ENCODE measurements around the gene FOXM1. TPM values are rescaled to one million over a fixed set of nuclear protein-coding genes. Genes with fewer than 3 reads are reported as not detected.

The FOXM1 gene
- total and polyA plus RNA-seq, 5 donors from 2014 or later, result 0.44 to 3.8 (median 0.87) TPM

- Histone ChIP-seq H3K4me1 (ENCODE audit: control insufficient read depth, insufficient read depth, low read length, poor library complexity, severe bottlenecking) (no peaks in the 10 kb centered on the region), H3K27ac (ENCODE audit: insufficient read depth, low read length, poor library complexity, severe bottlenecking) (no peak overlapping the region), H3K4me3 (ENCODE audit: low read depth, low read length) (no peak overlapping the region), H3K9me3 (ENCODE audit: control insufficient read depth in 2 of 2, low read length in 2 of 2) (no peaks in the 10 kb centered on the region), H3K27me3 (ENCODE audit: control insufficient read depth, insufficient read depth, low read length) (no peaks in the 10 kb centered on the region), H3K36me3 (ENCODE audit: control insufficient read depth, insufficient read depth, low read length) (no peaks in the 10 kb centered on the region)
- no peak for DNase-seq
- no peaks in the 10 kb centered on the region for H3K36me3 Mint-ChIP-seq
- H3K4me3 Mint-ChIP-seq, result no peak overlapping the region
- no peaks in the 10 kb centered on the region for H3K9me3 Mint-ChIP-seq
- ATAC-seq (ENCODE audit: low read depth in 2 of 2), result no peak
- H3K27ac Mint-ChIP-seq, result no peak overlapping the region
- no peaks in the 10 kb centered on the region for H3K27me3 Mint-ChIP-seq
- H3K4me1 Mint-ChIP-seq, result peaks cover 0 to 6% (median 3%) of the 10 kb centered on the region in 4 donors
Measured at GRCh38 chr12:2904260-2904659, 27.3 kb upstream of the FOXM1 start.

- Histone ChIP-seq H3K4me3 (ENCODE audit: low read depth, low read length) (no peak overlapping the region), H3K4me1 (ENCODE audit: control insufficient read depth, insufficient read depth, low read length, poor library complexity, severe bottlenecking) (no peaks in the 10 kb centered on the region), H3K27ac (ENCODE audit: insufficient read depth, low read length, poor library complexity, severe bottlenecking) (no peak overlapping the region), H3K27me3 (ENCODE audit: control insufficient read depth, insufficient read depth, low read length) (no peaks in the 10 kb centered on the region), H3K36me3 (ENCODE audit: control insufficient read depth, insufficient read depth, low read length) (no peaks in the 10 kb centered on the region), H3K9me3 (ENCODE audit: control insufficient read depth in 2 of 2, low read length in 2 of 2) (no peaks in the 10 kb centered on the region)
- peaks cover 0 to 6% (median 3%) of the 10 kb centered on the region in 4 donors for H3K4me1 Mint-ChIP-seq
- ATAC-seq (ENCODE audit: low read depth in 2 of 2) (no peak), DNase-seq (no peak)
- no peak overlapping the region for H3K27ac Mint-ChIP-seq
- no peaks in the 10 kb centered on the region for H3K36me3 Mint-ChIP-seq
- no peaks in the 10 kb centered on the region for H3K9me3 Mint-ChIP-seq
- H3K4me3 Mint-ChIP-seq, result no peak overlapping the region
- no peaks in the 10 kb centered on the region for H3K27me3 Mint-ChIP-seq
Measured at GRCh38 chr12:2902272-2902880, 25.4 kb upstream of the FOXM1 start.

GRCh38 chr12:2900642-2901041 is 23.7 kb upstream of the FOXM1 start:
- no peak overlapping the region for H3K4me3 Mint-ChIP-seq
- H3K36me3 Mint-ChIP-seq, result no peaks in the 10 kb centered on the region
- H3K9me3 ChIP-seq (ENCODE audit: control insufficient read depth in 2 of 2, low read length in 2 of 2), result no peaks in the 10 kb centered on the region
- no peaks in the 10 kb centered on the region for H3K27me3 Mint-ChIP-seq
- no peak overlapping the region for H3K27ac ChIP-seq (ENCODE audit: insufficient read depth, low read length, poor library complexity, severe bottlenecking)
- DNase-seq (no peak), ATAC-seq (ENCODE audit: low read depth in 2 of 2) (no peak)
- H3K27ac Mint-ChIP-seq, result no peak overlapping the region
- H3K4me1 ChIP-seq (ENCODE audit: control insufficient read depth, insufficient read depth, low read length, poor library complexity, severe bottlenecking), result no peaks in the 10 kb centered on the region
- no peaks in the 10 kb centered on the region for H3K36me3 ChIP-seq (ENCODE audit: control insufficient read depth, insufficient read depth, low read length)
- H3K4me3 ChIP-seq (ENCODE audit: low read depth, low read length), result no peak overlapping the region
- peaks cover 0 to 8% (median 4%) of the 10 kb centered on the region in 4 donors for H3K4me1 Mint-ChIP-seq
- no peaks in the 10 kb centered on the region for H3K9me3 Mint-ChIP-seq
- no peaks in the 10 kb centered on the region for H3K27me3 ChIP-seq (ENCODE audit: control insufficient read depth, insufficient read depth, low read length)

GRCh38 chr12:2897418-2897817 is 20.4 kb upstream of the FOXM1 start:
- no peaks in the 10 kb centered on the region for H3K9me3 ChIP-seq (ENCODE audit: control insufficient read depth in 2 of 2, low read length in 2 of 2)
- H3K4me1 Mint-ChIP-seq, result peaks cover 0 to 15% (median 5%) of the 10 kb centered on the region in 4 donors
- no peaks in the 10 kb centered on the region for H3K36me3 ChIP-seq (ENCODE audit: control insufficient read depth, insufficient read depth, low read length)
- H3K4me3 ChIP-seq (ENCODE audit: low read depth, low read length), result no peak overlapping the region
- no peaks in the 10 kb centered on the region for H3K4me1 ChIP-seq (ENCODE audit: control insufficient read depth, insufficient read depth, low read length, poor library complexity, severe bottlenecking)
- H3K4me3 Mint-ChIP-seq, result no peak overlapping the region
- no peak overlapping the region for H3K27ac ChIP-seq (ENCODE audit: insufficient read depth, low read length, poor library complexity, severe bottlenecking)
- ATAC-seq (ENCODE audit: low read depth in 2 of 2) (no peak), DNase-seq (no peak)
- no peaks in the 10 kb centered on the region for H3K36me3 Mint-ChIP-seq
- H3K9me3 Mint-ChIP-seq, result no peaks in the 10 kb centered on the region
- H3K27me3 ChIP-seq (ENCODE audit: control insufficient read depth, insufficient read depth, low read length), result no peaks in the 10 kb centered on the region
- H3K27ac Mint-ChIP-seq, result no peak overlapping the region
- no peaks in the 10 kb centered on the region for H3K27me3 Mint-ChIP-seq

GRCh38 chr12:2895511-2895910 is 18.5 kb upstream of the FOXM1 start:
- H3K4me3 Mint-ChIP-seq, result peak overlapping the region in 2 of 4 donors; percentile 38 to 72
- no peak overlapping the region for H3K27ac ChIP-seq (ENCODE audit: insufficient read depth, low read length, poor library complexity, severe bottlenecking)
- peak overlapping the region in 1 of 3 donors; percentile 20 for H3K27ac Mint-ChIP-seq

GRCh38 chr12:2895051-2895451 is 18.1 kb upstream of the FOXM1 start:
- Histone ChIP-seq H3K4me3 (ENCODE audit: low read depth, low read length) (no peak overlapping the region), H3K27ac (ENCODE audit: insufficient read depth, low read length, poor library complexity, severe bottlenecking) (no peak overlapping the region), H3K4me1 (ENCODE audit: control insufficient read depth, insufficient read depth, low read length, poor library complexity, severe bottlenecking) (peaks cover 19% of the 10 kb centered on the region), H3K9me3 (ENCODE audit: control insufficient read depth in 2 of 2, low read length in 2 of 2) (no peaks in the 10 kb centered on the region), H3K36me3 (ENCODE audit: control insufficient read depth, insufficient read depth, low read length) (no peaks in the 10 kb centered on the region), H3K27me3 (ENCODE audit: control insufficient read depth, insufficient read depth, low read length) (no peaks in the 10 kb centered on the region)
- Mint-ChIP-seq H3K36me3 (peaks cover 4% of the 10 kb centered on the region), H3K9me3 (no peaks in the 10 kb centered on the region), H3K27ac (no peak overlapping the region), H3K27me3 (no peaks in the 10 kb centered on the region), H3K4me3 (peak overlapping the region in 1 of 4 donors; percentile 72), H3K4me1 (peaks cover 11 to 25% (median 18%) of the 10 kb centered on the region in 4 donors)
- DNase-seq, result no peak
- no peak for ATAC-seq (ENCODE audit: low read depth in 2 of 2)

More at GRCh38 chr12:2895511-2895910, 18.5 kb upstream of the FOXM1 start:
- H3K27me3 Mint-ChIP-seq, result no peaks in the 10 kb centered on the region
- Histone ChIP-seq H3K36me3 (ENCODE audit: control insufficient read depth, insufficient read depth, low read length) (no peaks in the 10 kb centered on the region), H3K9me3 (ENCODE audit: control insufficient read depth in 2 of 2, low read length in 2 of 2) (no peaks in the 10 kb centered on the region), H3K4me3 (ENCODE audit: low read depth, low read length) (no peak overlapping the region), H3K4me1 (ENCODE audit: control insufficient read depth, insufficient read depth, low read length, poor library complexity, severe bottlenecking) (peaks cover 14% of the 10 kb centered on the region), H3K27me3 (ENCODE audit: control insufficient read depth, insufficient read depth, low read length) (no peaks in the 10 kb centered on the region)
- peaks cover 3% of the 10 kb centered on the region for H3K36me3 Mint-ChIP-seq
- H3K4me1 Mint-ChIP-seq, result peaks cover 9 to 22% (median 17%) of the 10 kb centered on the region in 4 donors
- ATAC-seq (ENCODE audit: low read depth in 2 of 2) (no peak), DNase-seq (no peak)
- H3K9me3 Mint-ChIP-seq, result no peaks in the 10 kb centered on the region

GRCh38 chr12:2893007-2893406 is 16.0 kb upstream of the FOXM1 start:
- Histone ChIP-seq H3K27me3 (ENCODE audit: control insufficient read depth, insufficient read depth, low read length) (no peaks in the 10 kb centered on the region), H3K4me1 (ENCODE audit: control insufficient read depth, insufficient read depth, low read length, poor library complexity, severe bottlenecking) (peaks cover 20% of the 10 kb centered on the region), H3K9me3 (ENCODE audit: control insufficient read depth in 2 of 2, low read length in 2 of 2) (no peaks in the 10 kb centered on the region), H3K36me3 (ENCODE audit: control insufficient read depth, insufficient read depth, low read length) (no peaks in the 10 kb centered on the region), H3K27ac (ENCODE audit: insufficient read depth, low read length, poor library complexity, severe bottlenecking) (no peak overlapping the region), H3K4me3 (ENCODE audit: low read depth, low read length) (no peak overlapping the region)
- peak overlapping the region; percentile 73 to 82 (median 79) for H3K4me3 Mint-ChIP-seq
- peaks cover 14 to 38% (median 25%) of the 10 kb centered on the region in 4 donors for H3K4me1 Mint-ChIP-seq
- DNase-seq (no peak), ATAC-seq (ENCODE audit: low read depth in 2 of 2) (no peak)
- no peaks in the 10 kb centered on the region for H3K9me3 Mint-ChIP-seq
- no peak overlapping the region for H3K27ac Mint-ChIP-seq
- H3K27me3 Mint-ChIP-seq, result no peaks in the 10 kb centered on the region
- H3K36me3 Mint-ChIP-seq, result peaks cover 4% of the 10 kb centered on the region

GRCh38 chr12:2892246-2892645 is 15.3 kb upstream of the FOXM1 start:
- H3K4me3 Mint-ChIP-seq, result peak overlapping the region; percentile 63 to 98 (median 97)
- peaks cover 4% of the 10 kb centered on the region for H3K36me3 Mint-ChIP-seq

More at GRCh38 chr12:2892246-2892645, 15.3 kb upstream of the FOXM1 start:
- DNase-seq, result no peak
- H3K27me3 ChIP-seq (ENCODE audit: control insufficient read depth, insufficient read depth, low read length), result no peaks in the 10 kb centered on the region
- no peak for ATAC-seq (ENCODE audit: low read depth in 2 of 2)
- no peaks in the 10 kb centered on the region for H3K9me3 Mint-ChIP-seq
- peak overlapping the region in 2 of 3 donors; percentile 32 to 96 for H3K27ac Mint-ChIP-seq
- no peak overlapping the region for H3K4me3 ChIP-seq (ENCODE audit: low read depth, low read length)
- H3K27ac ChIP-seq (ENCODE audit: insufficient read depth, low read length, poor library complexity, severe bottlenecking), result no peak overlapping the region
- no peaks in the 10 kb centered on the region for H3K9me3 ChIP-seq (ENCODE audit: control insufficient read depth in 2 of 2, low read length in 2 of 2)
- H3K36me3 ChIP-seq (ENCODE audit: control insufficient read depth, insufficient read depth, low read length), result no peaks in the 10 kb centered on the region
- peaks cover 14 to 38% (median 25%) of the 10 kb centered on the region in 4 donors for H3K4me1 Mint-ChIP-seq
- H3K4me1 ChIP-seq (ENCODE audit: control insufficient read depth, insufficient read depth, low read length, poor library complexity, severe bottlenecking), result peaks cover 20% of the 10 kb centered on the region
- H3K27me3 Mint-ChIP-seq, result no peaks in the 10 kb centered on the region
